SK-N-SH (cell line): ENCODE data around the gene CALML3. TPM values are rescaled to one million over a fixed set of nuclear protein-coding genes. Genes with fewer than 3 reads are reported as not detected.

Experiments
- CTCF ChIA-PET: fragments of 300-600, 350-600 bp; formaldehyde crosslinking; extraction: SDS; loops from one replicate; lab custom pipeline; 2021; lab: Yijun Ruan, JAX
- POLR2A ChIA-PET: fragments of 350-600 bp; sonication (Branson Sonifier 250); formaldehyde crosslinking; extraction: SDS; loops from one replicate; lab custom pipeline; 2020; ENCODE audit warnings: antibody characterized with exemption, inconsistent platforms; lab: Yijun Ruan, JAX
- DNase-seq: peaks from one replicate; pipeline ENCODE4 v3.0.0; 2012
- H2AFZ ChIP-seq: fragments of 200-600 bp; sonication (generic); 2 replicates; pipeline ENCODE4 v1.8.1; 2016; ENCODE audit warnings: antibody characterized with exemption, mild to moderate bottlenecking, low read depth
- H3F3A ChIP-seq: fragments of 200-600 bp; sonication (generic); replicated peaks from 2 replicates; pipeline ENCODE3; 2016; ENCODE audit warnings: antibody characterized with exemption, mild to moderate bottlenecking; ENCODE audit not compliant: insufficient read depth
- H3K27ac ChIP-seq, 2 experiments: fragments of 200-500 bp in 1 of 2; fragments of 200-600 bp in 1 of 2; sonication (Bioruptor generic) in 1 of 2; sonication (generic), shearing (Covaris generic) in 1 of 2; 2 replicates each; pipeline versions ENCODE4 v1.5.1 to v1.6.1; 2014 to 2016; ENCODE audit warnings: low read depth in 2 of 2, inconsistent platforms in 1 of 2, low read length in 1 of 2, mild to moderate bottlenecking in 1 of 2, mixed read lengths in 1 of 2
- H3K27me3 ChIP-seq: fragments of 200-600 bp; sonication (generic), shearing (Covaris generic); 2 replicates; pipeline ENCODE4 v1.6.1; 2016; ENCODE audit warnings: mixed run types; ENCODE audit not compliant: insufficient read depth
- H3K36me3 ChIP-seq, 2 experiments: fragments of 200-500 bp in 1 of 2; fragments of 200-600 bp in 1 of 2; sonication (Bioruptor generic) in 1 of 2; sonication (generic) in 1 of 2; replicated peaks in 1 of 2; 2 replicates each; pipeline versions ENCODE3 to v1.5.1; 2014 to 2016; ENCODE audit warnings: low read length in 1 of 2, mild to moderate bottlenecking in 1 of 2; ENCODE audit not compliant: insufficient read depth in 2 of 2, control insufficient read depth in 1 of 2
- H3K4me1 ChIP-seq, 2 experiments: fragments of 200-500 bp in 1 of 2; fragments of 200-600 bp in 1 of 2; sonication (Bioruptor generic) in 1 of 2; sonication (generic), shearing (Covaris generic) in 1 of 2; 2 replicates each; pipeline versions ENCODE4 v1.5.1 to v1.6.1; 2014 to 2016; ENCODE audit warnings: low read depth in 1 of 2, low read length in 1 of 2, mixed run types in 1 of 2; ENCODE audit not compliant: insufficient read depth in 2 of 2, control insufficient read depth in 1 of 2
- H3K4me2 ChIP-seq: fragments of 200-600 bp; sonication (generic), shearing (Covaris generic); 2 replicates; pipeline ENCODE4 v1.6.1; 2017; ENCODE audit warnings: mixed run types
- H3K4me3 ChIP-seq, 2 experiments: fragments of 200-500 bp in 1 of 2; fragments of 200-600 bp in 1 of 2; sonication (Bioruptor generic) in 1 of 2; sonication (generic), shearing (Covaris generic) in 1 of 2; 2 replicates each; pipeline versions ENCODE4 v1.5.1 to v1.8.1; 2014 to 2016; ENCODE audit warnings: low read depth in 2 of 2, inconsistent platforms in 1 of 2, low read length in 1 of 2, mild to moderate bottlenecking in 1 of 2, mixed read lengths in 1 of 2, moderate library complexity in 1 of 2
- H3K79me2 ChIP-seq: fragments of 200-600 bp; sonication (generic); 2 replicates; pipeline ENCODE4 v1.8.1; 2017; ENCODE audit warnings: mild to moderate bottlenecking; ENCODE audit not compliant: insufficient read depth
- H3K9ac ChIP-seq: fragments of 200-600 bp; sonication (generic); 2 replicates; pipeline ENCODE4 v1.6.1; 2017; ENCODE audit warnings: mixed run types
- H3K9me2 ChIP-seq: fragments of 200-600 bp; sonication (generic); 2 replicates; pipeline ENCODE4 v1.6.1; 2017; ENCODE audit warnings: mixed run types
- H3K9me3 ChIP-seq: fragments of 200-600 bp; sonication (generic); 2 replicates; pipeline ENCODE4 v1.6.1; 2017; ENCODE audit warnings: mixed run types, mild to moderate bottlenecking, moderate library complexity
- H4K20me1 ChIP-seq: fragments of 200-600 bp; sonication (generic); 2 replicates; pipeline ENCODE4 v1.6.1; 2017; ENCODE audit warnings: mild to moderate bottlenecking, mixed run types; ENCODE audit not compliant: insufficient read depth
- CHD2 ChIP-seq: fragments of 150-350 bp; IDR thresholded peaks from 2 replicates; pipeline ENCODE4 v1.6.1; 2018; ENCODE audit warnings: low read length; ENCODE audit not compliant: partially characterized antibody
- ELF1 ChIP-seq: IDR thresholded peaks from 2 replicates; pipeline ENCODE4 v1.4.0; 2012
- EZH2phosphoT487 ChIP-seq: fragments of 200-600 bp; sonication (generic); IDR thresholded peaks from 2 replicates; pipeline ENCODE4 v1.6.1; 2017; ENCODE audit warnings: low read depth, mixed run types, mild to moderate bottlenecking, antibody characterized with exemption, moderate library complexity, borderline replicate concordance
- FOSL2 ChIP-seq: IDR thresholded peaks from 2 replicates; pipeline ENCODE4 v1.4.0; 2012; ENCODE audit warnings: low read depth, mild to moderate bottlenecking, moderate library complexity, borderline replicate concordance
- FOXJ3 ChIP-seq: sonication (generic); formaldehyde crosslinking; IDR thresholded peaks from 2 replicates; pipeline ENCODE4 v1.5.1; 2020; ENCODE audit warnings: mild to moderate bottlenecking, missing genetic modification reagents
- GATA2 ChIP-seq: sonication (generic); formaldehyde crosslinking; IDR thresholded peaks from 2 replicates; pipeline ENCODE4 v1.5.0; 2020; ENCODE audit warnings: mild to moderate bottlenecking, missing genetic modification reagents
- RAD21 ChIP-seq: IDR thresholded peaks from 2 replicates; pipeline ENCODE4 v1.6.1; 2012; ENCODE audit warnings: mild to moderate bottlenecking, low read length
- SIN3A ChIP-seq: IDR thresholded peaks from 2 replicates; pipeline ENCODE4 v1.6.1; 2012; ENCODE audit warnings: low read depth, mild to moderate bottlenecking, low read length, moderate library complexity, borderline replicate concordance
- SMC3 ChIP-seq: IDR thresholded peaks from 2 replicates; pipeline ENCODE4 v1.6.1; 2012; ENCODE audit warnings: low read depth, low read length, improper control_type of control experiment
- TCF12 ChIP-seq: IDR thresholded peaks from 2 replicates; pipeline ENCODE4 v1.4.0; 2012
- WGBS: methylation state at CpG from one replicate; pipeline ENCODE4 v1.1.6; 2017; ENCODE audit warnings: low lambda C conversion rate; 5-methylcytosine and 5-hydroxymethylcytosine counted together
- polyA plus RNA-seq, 3 experiments: library from polyadenylated mRNA; depleted of rRNA; stranded (reverse); fragments of >200 nt; gene quantifications; 2 replicates each; pipeline ENCODE4 v1.2.3, GENCODE V29; 2012
- TF ChIP-seq, protein P1 (sequence below): IDR thresholded peaks from 2 replicates; pipeline ENCODE4 v1.4.0; 2012; ENCODE audit warnings: low read depth, borderline replicate concordance
- TF ChIP-seq, protein P2 (sequence below): fragments of 150-350 bp; IDR thresholded peaks from 2 replicates; pipeline ENCODE4 v1.6.1; 2016; ENCODE audit warnings: mild to moderate bottlenecking, low read depth, low read length

The CALML3 gene
- polyA plus RNA-seq, 1 of the 3 experiments (the other 2 are of a cell fraction) = not detected

- Histone ChIP-seq H3K36me3 (no peaks in the 10 kb centered on the region), H3K4me2 (no peak overlapping the region), H3K9me3 (no peaks in the 10 kb centered on the region), H3K27ac (no peak overlapping the region), H3K79me2 (no peaks in the 10 kb centered on the region), H3K9ac (no peak overlapping the region), H3K4me3 (no peak overlapping the region), H3K27me3 (no peaks in the 10 kb centered on the region), H3F3A (no peaks in the 10 kb centered on the region), H2AFZ (no peak overlapping the region), H4K20me1 (no peaks in the 10 kb centered on the region), H3K9me2 (no peaks in the 10 kb centered on the region), H3K4me1 (no peaks in the 10 kb centered on the region; a peak in 1 of 4 replicates)
- TF ChIP-seq SIN3A = no peak
- no peak for TF ChIP-seq FOSL2
- TF ChIP-seq, protein P1, sequence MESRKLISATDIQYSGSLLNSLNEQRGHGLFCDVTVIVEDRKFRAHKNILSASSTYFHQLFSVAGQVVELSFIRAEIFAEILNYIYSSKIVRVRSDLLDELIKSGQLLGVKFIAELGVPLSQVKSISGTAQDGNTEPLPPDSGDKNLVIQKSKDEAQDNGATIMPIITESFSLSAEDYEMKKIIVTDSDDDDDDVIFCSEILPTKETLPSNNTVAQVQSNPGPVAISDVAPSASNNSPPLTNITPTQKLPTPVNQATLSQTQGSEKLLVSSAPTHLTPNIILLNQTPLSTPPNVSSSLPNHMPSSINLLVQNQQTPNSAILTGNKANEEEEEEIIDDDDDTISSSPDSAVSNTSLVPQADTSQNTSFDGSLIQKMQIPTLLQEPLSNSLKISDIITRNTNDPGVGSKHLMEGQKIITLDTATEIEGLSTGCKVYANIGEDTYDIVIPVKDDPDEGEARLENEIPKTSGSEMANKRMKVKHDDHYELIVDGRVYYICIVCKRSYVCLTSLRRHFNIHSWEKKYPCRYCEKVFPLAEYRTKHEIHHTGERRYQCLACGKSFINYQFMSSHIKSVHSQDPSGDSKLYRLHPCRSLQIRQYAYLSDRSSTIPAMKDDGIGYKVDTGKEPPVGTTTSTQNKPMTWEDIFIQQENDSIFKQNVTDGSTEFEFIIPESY = no peak
- WGBS = 93% methylated on average over 18 of the region's 18 CpGs
- no peak for DNase-seq
- ChIA-PET POLR2A (no interaction called here), CTCF (interaction anchor here (1.1 kb wide), 1 partner anchor 115 kb away, joined by 4 read pairs; no protein-coding TSS in a partner anchor)
Observed at GRCh38 chr10:5508161-5508604, 16.6 kb upstream of the CALML3 start.

DNA sequence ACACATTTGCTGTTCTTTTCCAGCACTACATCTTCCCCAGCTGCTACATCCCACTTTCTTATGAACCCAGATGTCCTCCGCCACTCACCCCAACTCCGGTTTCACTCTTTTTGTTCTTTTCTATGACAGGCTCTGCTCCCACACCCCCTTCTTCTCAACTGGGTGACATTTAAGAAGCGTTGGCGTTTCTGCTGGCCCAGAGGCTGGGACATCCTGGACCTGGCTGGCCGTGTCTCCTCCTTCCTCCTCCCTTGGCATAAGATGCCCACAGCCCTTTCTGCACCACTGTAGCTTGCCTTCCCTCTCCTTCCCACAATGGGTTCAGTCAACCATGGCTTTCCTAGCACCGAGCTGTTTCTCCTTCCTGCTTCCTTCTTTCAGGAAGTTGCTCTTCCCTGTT lies 16.0 kb upstream of the CALML3 start:
- Histone ChIP-seq H2AFZ (no peak overlapping the region), H3K4me2 (no peak overlapping the region), H3K79me2 (no peaks in the 10 kb centered on the region), H3F3A (no peaks in the 10 kb centered on the region), H3K27ac (no peak overlapping the region), H3K9me3 (no peaks in the 10 kb centered on the region), H4K20me1 (no peaks in the 10 kb centered on the region), H3K9ac (no peak overlapping the region), H3K4me1 (no peaks in the 10 kb centered on the region; a peak in 1 of 4 replicates), H3K4me3 (no peak overlapping the region)
- TF ChIP-seq FOXJ3 (CRISPR knock-in tag) (no peak), TCF12 (no peak), SMC3 (no peak), CHD2 (no peak), ELF1 (no peak), EZH2phosphoT487 (no peak), GATA2 (CRISPR knock-in tag) (no peak), RAD21 (no peak)
- TF ChIP-seq, protein P2, sequence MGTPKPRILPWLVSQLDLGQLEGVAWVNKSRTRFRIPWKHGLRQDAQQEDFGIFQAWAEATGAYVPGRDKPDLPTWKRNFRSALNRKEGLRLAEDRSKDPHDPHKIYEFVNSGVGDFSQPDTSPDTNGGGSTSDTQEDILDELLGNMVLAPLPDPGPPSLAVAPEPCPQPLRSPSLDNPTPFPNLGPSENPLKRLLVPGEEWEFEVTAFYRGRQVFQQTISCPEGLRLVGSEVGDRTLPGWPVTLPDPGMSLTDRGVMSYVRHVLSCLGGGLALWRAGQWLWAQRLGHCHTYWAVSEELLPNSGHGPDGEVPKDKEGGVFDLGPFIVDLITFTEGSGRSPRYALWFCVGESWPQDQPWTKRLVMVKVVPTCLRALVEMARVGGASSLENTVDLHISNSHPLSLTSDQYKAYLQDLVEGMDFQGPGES = no peak
- TF ChIP-seq, all 33 proteins: peak for 0
- Histone ChIP-seq H3K27me3 (no peaks in the 10 kb centered on the region), H3K9me2 (no peaks in the 10 kb centered on the region), H3K36me3 (no peaks in the 10 kb centered on the region)
- 94% methylated on average over 6 of the region's 6 CpGs for WGBS
- DNase-seq = no peak
- ChIA-PET CTCF (no interaction called here), POLR2A (no interaction called here)
